ENCODE measurements around the gene SNTA1. TPM values are rescaled to one million over a fixed set of nuclear protein-coding genes. Genes with fewer than 3 reads are reported as not detected.

SNTA1 gene
- total RNA-seq, 4 donors from 2014 or later = 198 to 320 (median 219) TPM

GRCh38 chr20:33474097-33474873 is 30.7 kb upstream of the SNTA1 start:
- no peaks in the 10 kb centered on the region for H3K9me3 ChIP-seq
- in situ Hi-C loops (cut with MboI; ENCODE audit: low sequenced_read_pairs in 4 of 4) (loop anchor here in 2 of 4 donors (25.0 kb wide), 2 partner anchors 638 to 663 kb away; partner anchors contain the start of gene EIF2S2 (in 1 of the 2)), intact Hi-C loops (cut with DNase I; ENCODE audit: low total_unique reads) (no loop called here)

GRCh38 chr20:33472868-33473435 is 29.4 kb upstream of the SNTA1 start:
- H3K4me1 ChIP-seq = no peaks in the 10 kb centered on the region
- no peak for ATAC-seq
- intact Hi-C loops (cut with DNase I; ENCODE audit: low total_unique reads) = no loop called here
- H3K4me3 ChIP-seq = no peak overlapping the region
- TF ChIP-seq POLR2A (IDR thresholded peaks at IDR 0.05) (no peak), CTCF (IDR thresholded peaks at IDR 0.05 in 4 of 5, conservative IDR thresholded peaks at IDR 0.05 in 1 of 5) (no peak)
- H3K27ac ChIP-seq = no peak overlapping the region
- H3K27me3 ChIP-seq = peaks cover 0 to 10% (median 5%) of the 10 kb centered on the region in 3 donors
- in situ Hi-C loops (cut with MboI; ENCODE audit: low sequenced_read_pairs in 4 of 4) = loop anchor here in 2 of 4 donors (25.0 kb wide), 2 partner anchors 639 to 664 kb away; partner anchors contain the start of gene EIF2S2 (in 1 of the 2)
- H3K9me3 ChIP-seq = no peaks in the 10 kb centered on the region
- no peaks in the 10 kb centered on the region for H3K36me3 ChIP-seq
- DNase-seq = no peak

More at GRCh38 chr20:33474097-33474873, 30.7 kb upstream of the SNTA1 start:
- ATAC-seq (no peak), DNase-seq (no peak)
- Histone ChIP-seq H3K27ac (no peak overlapping the region), H3K4me1 (no peaks in the 10 kb centered on the region), H3K36me3 (no peaks in the 10 kb centered on the region), H3K4me3 (no peak overlapping the region), H3K27me3 (peaks cover 0 to 10% (median 5%) of the 10 kb centered on the region in 3 donors)
- TF ChIP-seq POLR2A (IDR thresholded peaks at IDR 0.05) (no peak), CTCF (IDR thresholded peaks at IDR 0.05 in 4 of 5, conservative IDR thresholded peaks at IDR 0.05 in 1 of 5) (no peak)

- ATAC-seq (no peak), DNase-seq (no peak)
- Histone ChIP-seq H3K4me1 (no peaks in the 10 kb centered on the region), H3K27me3 (peaks cover 0 to 10% (median 5%) of the 10 kb centered on the region in 3 donors), H3K36me3 (no peaks in the 10 kb centered on the region), H3K4me3 (no peak overlapping the region), H3K27ac (no peak overlapping the region), H3K9me3 (no peaks in the 10 kb centered on the region)
- intact Hi-C loops (cut with DNase I; ENCODE audit: low total_unique reads) = no loop called here
- in situ Hi-C loops (cut with MboI; ENCODE audit: low sequenced_read_pairs in 4 of 4) = loop anchor here in 2 of 4 donors (25.0 kb wide), 2 partner anchors 641 to 666 kb away; partner anchors contain the start of gene EIF2S2 (in 1 of the 2)
- TF ChIP-seq POLR2A (IDR thresholded peaks at IDR 0.05) = no peak
- TF ChIP-seq CTCF (IDR thresholded peaks at IDR 0.05 in 4 of 5, conservative IDR thresholded peaks at IDR 0.05 in 1 of 5) = no peak
These were observed 27.3 kb upstream of the SNTA1 start for GRCh38 chr20:33470866-33471265.

- DNase-seq = no peak
- intact Hi-C loops (cut with DNase I; ENCODE audit: low total_unique reads) (no loop called here), in situ Hi-C loops (cut with MboI; ENCODE audit: low sequenced_read_pairs in 4 of 4) (loop anchor here in 2 of 4 donors (25.0 kb wide), 2 partner anchors 642 to 667 kb away; partner anchors contain the start of gene EIF2S2 (in 1 of the 2))
- no peak for ATAC-seq
- Histone ChIP-seq H3K27ac (no peak overlapping the region), H3K4me1 (no peaks in the 10 kb centered on the region), H3K4me3 (no peak overlapping the region), H3K27me3 (peaks cover 0 to 8% (median 5%) of the 10 kb centered on the region in 3 donors), H3K9me3 (no peaks in the 10 kb centered on the region), H3K36me3 (no peaks in the 10 kb centered on the region)
- TF ChIP-seq CTCF (IDR thresholded peaks at IDR 0.05 in 4 of 5, conservative IDR thresholded peaks at IDR 0.05 in 1 of 5) = no peak
- no peak for TF ChIP-seq POLR2A (IDR thresholded peaks at IDR 0.05)
These were observed 26.9 kb upstream of the SNTA1 start for GRCh38 chr20:33470457-33470856.
